ENCODE results near the gene BORCS6.
A peak's percentile ranks its signal among the peaks of the same experiment; 100 is the strongest.

The BORCS6 gene

GRCh38 chr17:8142887-8143580 lies 46.9 kb downstream of the BORCS6 start:
- no peak for DNase-seq

GRCh38 chr17:8142158-8142886 lies 47.7 kb downstream of the BORCS6 start:
- DNase-seq = no peak

- DNase-seq = no peak
Measured at GRCh38 chr17:8141741-8142140, 48.2 kb downstream of the BORCS6 start.

- DNase-seq = no peak
Measured at GRCh38 chr17:8141045-8141444, 48.9 kb downstream of the BORCS6 start.

GRCh38 chr17:8140065-8141029 lies 49.6 kb downstream of the BORCS6 start:
- DNase-seq = no peak

GRCh38 chr17:8138672-8139371 lies 51.2 kb downstream of the BORCS6 start:
- peak; percentile 98 for DNase-seq

GRCh38 chr17:8138374-8138671 lies 51.7 kb downstream of the BORCS6 start:
- DNase-seq = no peak
